CD14-positive monocyte (primary cell): ENCODE data around the gene LTBP1. TPM values are rescaled to one million over a fixed set of nuclear protein-coding genes. Genes with fewer than 3 reads are reported as not detected.

Source experiments
- DNase-seq, 3 donors: peaks; one replicate each; pipeline ENCODE4 v3.0.0-alpha.2; 2011 to 2022
- H2AFZ ChIP-seq: 2 replicates; pipeline ENCODE4 v1.6.0; 2012; ENCODE audit warnings: mild to moderate bottlenecking, low read depth, low read length, inconsistent platforms; ENCODE audit not compliant: insufficient read depth, poor library complexity, severe bottlenecking
- H3K27ac ChIP-seq, 2 donors: 1 replicate in 1 of 2; 2 replicates in 1 of 2; pipeline ENCODE4 v1.5.1; 2012 to 2013; ENCODE audit warnings: low read length in 2 of 2, control low read depth in 1 of 2, inconsistent platforms in 1 of 2, low read depth in 1 of 2, mild to moderate bottlenecking in 1 of 2
- H3K27me3 ChIP-seq, 2 donors: one replicate each; pipeline versions ENCODE4 v1.6.0 to v1.6.1; 2011 to 2013; ENCODE audit warnings: low read length in 2 of 2; ENCODE audit not compliant: control insufficient read depth in 2 of 2, insufficient read depth in 2 of 2
- H3K36me3 ChIP-seq, 2 donors: replicated peaks in 1 of 2; 1 replicate in 1 of 2; 2 replicates in 1 of 2; pipeline versions ENCODE4 v1.5.1 to v1.6.1; 2012 to 2013; ENCODE audit warnings: low read length in 2 of 2, control low read depth in 1 of 2, inconsistent platforms in 1 of 2, mild to moderate bottlenecking in 1 of 2; ENCODE audit not compliant: insufficient read depth in 2 of 2, control insufficient read depth in 1 of 2
- H3K4me1 ChIP-seq, 2 donors: 1 replicate in 1 of 2; 2 replicates in 1 of 2; pipeline versions ENCODE4 v1.5.1 to v1.6.1; 2012 to 2013; ENCODE audit warnings: low read length in 2 of 2, control low read depth in 1 of 2, inconsistent platforms in 1 of 2, mild to moderate bottlenecking in 1 of 2, moderate library complexity in 1 of 2; ENCODE audit not compliant: insufficient read depth in 2 of 2, control insufficient read depth in 1 of 2
- H3K4me2 ChIP-seq: replicated peaks from 2 replicates; pipeline ENCODE3; 2012; ENCODE audit warnings: low read length, moderate library complexity, mild to moderate bottlenecking; ENCODE audit not compliant: poor library complexity, severe bottlenecking; ENCODE audit errors: extremely low read depth
- H3K4me3 ChIP-seq, 3 experiments: fragments of 200-600 bp in 1 of 3; sonication (generic) in 1 of 3; replicated peaks in 1 of 3; 1 replicate in 2 of 3; 2 replicates in 1 of 3; pipeline ENCODE4 v1.5.1; 2011 to 2013; ENCODE audit warnings: low read length in 3 of 3, mild to moderate bottlenecking in 3 of 3, control low read depth in 2 of 3, low read depth in 2 of 3, inconsistent platforms in 1 of 3, moderate library complexity in 1 of 3
- H3K79me2 ChIP-seq: 2 replicates; pipeline ENCODE4 v1.6.0; 2012; ENCODE audit warnings: mild to moderate bottlenecking, control low read depth, inconsistent platforms, low read length, moderate library complexity; ENCODE audit not compliant: insufficient read depth
- H3K9ac ChIP-seq: 2 replicates; pipeline ENCODE4 v1.6.0; 2017; ENCODE audit warnings: low read length, mild to moderate bottlenecking; ENCODE audit not compliant: insufficient read depth, poor library complexity, severe bottlenecking
- H3K9me3 ChIP-seq, 2 donors: replicated peaks in 1 of 2; 1 replicate in 1 of 2; 2 replicates in 1 of 2; pipeline versions ENCODE4 v1.5.1 to v1.6.1; 2012 to 2013; ENCODE audit warnings: low read length in 2 of 2, control low read depth in 1 of 2; ENCODE audit not compliant: control insufficient read depth in 1 of 2, insufficient read depth in 1 of 2
- H4K20me1 ChIP-seq: 2 replicates; pipeline ENCODE4 v1.6.0; 2012; ENCODE audit warnings: mild to moderate bottlenecking, low read length, control low read depth, moderate library complexity; ENCODE audit not compliant: insufficient read depth
- H3K27ac Mint-ChIP-seq, 7 donors: one replicate each; pipeline ENCODE4 v1.8.0; 2020; ENCODE audit warnings: mild to moderate bottlenecking in 7 of 7, mixed read lengths in 7 of 7, moderate library complexity in 6 of 7, inconsistent platforms in 2 of 7
- H3K27me3 Mint-ChIP-seq, 3 donors: one replicate each; pipeline ENCODE4 v1.8.0; 2021 to 2022; ENCODE audit warnings: low read depth in 3 of 3, mild to moderate bottlenecking in 3 of 3, mixed read lengths in 3 of 3, moderate library complexity in 3 of 3, inconsistent platforms in 1 of 3
- H3K36me3 Mint-ChIP-seq, 2 donors: one replicate each; pipeline ENCODE4 v1.8.0; 2020; ENCODE audit warnings: mixed read lengths in 2 of 2, inconsistent platforms in 1 of 2, mild to moderate bottlenecking in 1 of 2
- H3K4me1 Mint-ChIP-seq: one replicate; pipeline ENCODE4 v1.8.0; 2020; ENCODE audit warnings: mild to moderate bottlenecking, mixed read lengths
- H3K4me3 Mint-ChIP-seq, 2 donors: one replicate each; pipeline ENCODE4 v1.8.0; 2020; ENCODE audit warnings: mild to moderate bottlenecking in 2 of 2, mixed read lengths in 2 of 2, moderate library complexity in 1 of 2
- H3K9me3 Mint-ChIP-seq, 7 donors: one replicate each; pipeline ENCODE4 v1.8.0; 2020 to 2022; ENCODE audit warnings: mixed read lengths in 7 of 7, mild to moderate bottlenecking in 6 of 7, moderate library complexity in 6 of 7, inconsistent platforms in 2 of 7
- WGBS: methylation state at CpG from one replicate; pipeline ENCODE4 v1.1.5; 2013; ENCODE audit warnings: missing lambda C conversion rate; ENCODE audit not compliant: insufficient coverage; 5-methylcytosine and 5-hydroxymethylcytosine counted together
- intact Hi-C, 2 donors: fragments of 100-400 bp; cut with micrococcal nuclease; formaldehyde crosslinking; loops; one replicate each; pipeline versions ENCODE4 v1.15.0 to v1.15.1; 2023
- polyA plus RNA-seq, 3 donors: library from polyadenylated mRNA; depleted of rRNA in 1 of 3; unstranded in 2 of 3; stranded (reverse) in 1 of 3; fragments of 300-500 nt in 2 of 3; fragments of >200 nt in 1 of 3; fragmentation: Illumina TruSeq in 2 of 3; gene quantifications; 1 replicate in 2 of 3; 2 replicates in 1 of 3; pipeline ENCODE4 v1.2.3, GENCODE V29; 2012 to 2021
- TF ChIP-seq, protein P1 (sequence below): fragments of 200-600 bp; IDR thresholded peaks from one replicate; pipeline ENCODE4 v1.8.0; 2022; ENCODE audit warnings: antibody characterized with exemption, mild to moderate bottlenecking

Gene LTBP1
- polyA plus RNA-seq, 3 donors, result 0.18 to 0.24 TPM; not detected in 1

- no peak for DNase-seq
- peaks cover 0 to 3% (median 0%) of the 10 kb centered on the region in 7 donors for H3K9me3 Mint-ChIP-seq
- intact Hi-C loops, result no loop called here
- Histone ChIP-seq H3K79me2 (no peaks in the 10 kb centered on the region), H3K27me3 (no peaks in the 10 kb centered on the region), H3K9me3 (no peaks in the 10 kb centered on the region), H3K4me2 (no peak overlapping the region), H3K4me1 (peaks cover 0 to 2% of the 10 kb centered on the region in 2 donors), H2AFZ (no peak overlapping the region), H4K20me1 (no peaks in the 10 kb centered on the region), H3K36me3 (no peaks in the 10 kb centered on the region), H3K9ac (no peak overlapping the region), H3K4me3 (no peak overlapping the region), H3K27ac (no peak overlapping the region)
- no peaks in the 10 kb centered on the region for H3K36me3 Mint-ChIP-seq
- peaks cover 8% of the 10 kb centered on the region for H3K4me1 Mint-ChIP-seq
- H3K27me3 Mint-ChIP-seq, result peaks cover 0 to 4% (median 0%) of the 10 kb centered on the region in 3 donors
- H3K4me3 Mint-ChIP-seq, result no peak overlapping the region
- H3K27ac Mint-ChIP-seq, result no peak overlapping the region
- WGBS, result 80% methylated on average over 1 of the region's 2 CpGs
- TF ChIP-seq, protein P1, sequence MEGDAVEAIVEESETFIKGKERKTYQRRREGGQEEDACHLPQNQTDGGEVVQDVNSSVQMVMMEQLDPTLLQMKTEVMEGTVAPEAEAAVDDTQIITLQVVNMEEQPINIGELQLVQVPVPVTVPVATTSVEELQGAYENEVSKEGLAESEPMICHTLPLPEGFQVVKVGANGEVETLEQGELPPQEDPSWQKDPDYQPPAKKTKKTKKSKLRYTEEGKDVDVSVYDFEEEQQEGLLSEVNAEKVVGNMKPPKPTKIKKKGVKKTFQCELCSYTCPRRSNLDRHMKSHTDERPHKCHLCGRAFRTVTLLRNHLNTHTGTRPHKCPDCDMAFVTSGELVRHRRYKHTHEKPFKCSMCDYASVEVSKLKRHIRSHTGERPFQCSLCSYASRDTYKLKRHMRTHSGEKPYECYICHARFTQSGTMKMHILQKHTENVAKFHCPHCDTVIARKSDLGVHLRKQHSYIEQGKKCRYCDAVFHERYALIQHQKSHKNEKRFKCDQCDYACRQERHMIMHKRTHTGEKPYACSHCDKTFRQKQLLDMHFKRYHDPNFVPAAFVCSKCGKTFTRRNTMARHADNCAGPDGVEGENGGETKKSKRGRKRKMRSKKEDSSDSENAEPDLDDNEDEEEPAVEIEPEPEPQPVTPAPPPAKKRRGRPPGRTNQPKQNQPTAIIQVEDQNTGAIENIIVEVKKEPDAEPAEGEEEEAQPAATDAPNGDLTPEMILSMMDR, result no peak
These were observed 266.9 kb downstream of the LTBP1 start for GRCh38 chr2:33213648-33214047.

- H3K27ac Mint-ChIP-seq, result no peak overlapping the region
- TF ChIP-seq, protein P1, result no peak
- H3K9me3 ChIP-seq, result no peaks in the 10 kb centered on the region
- H3K4me3 Mint-ChIP-seq, result no peak overlapping the region
- no peak overlapping the region for H3K4me3 ChIP-seq
- H3K27ac ChIP-seq, result no peak overlapping the region
- H3K9ac ChIP-seq, result no peak overlapping the region
- no peaks in the 10 kb centered on the region for H3K27me3 ChIP-seq
- no peak overlapping the region for H2AFZ ChIP-seq
- DNase-seq, result no peak
- no peaks in the 10 kb centered on the region for H3K9me3 Mint-ChIP-seq
- H3K27me3 Mint-ChIP-seq, result peaks cover 0 to 4% (median 0%) of the 10 kb centered on the region in 3 donors
- no peaks in the 10 kb centered on the region for H3K79me2 ChIP-seq
- intact Hi-C loops, result no loop called here
- H3K4me2 ChIP-seq, result no peak overlapping the region
- no peaks in the 10 kb centered on the region for H3K36me3 Mint-ChIP-seq
- peaks cover 0 to 2% of the 10 kb centered on the region in 2 donors for H3K4me1 ChIP-seq
- H3K4me1 Mint-ChIP-seq, result peaks cover 8% of the 10 kb centered on the region
- no peaks in the 10 kb centered on the region for H4K20me1 ChIP-seq
- H3K36me3 ChIP-seq, result no peaks in the 10 kb centered on the region
- 95% methylated on average over 7 of the region's 11 CpGs for WGBS
These were observed 267.7 kb downstream of the LTBP1 start for GRCh38 chr2:33214436-33214835.
